Measurements from ENCODE around the gene CHCHD6. TPM values are rescaled to one million over a fixed set of nuclear protein-coding genes. Genes with fewer than 3 reads are reported as not detected.

Gene CHCHD6
- total and polyA plus RNA-seq, 2 donors (not counting 3 experiments of a cell fraction or from before 2014, with no cell fraction given) = 8.4 to 10.1 TPM

DNA sequence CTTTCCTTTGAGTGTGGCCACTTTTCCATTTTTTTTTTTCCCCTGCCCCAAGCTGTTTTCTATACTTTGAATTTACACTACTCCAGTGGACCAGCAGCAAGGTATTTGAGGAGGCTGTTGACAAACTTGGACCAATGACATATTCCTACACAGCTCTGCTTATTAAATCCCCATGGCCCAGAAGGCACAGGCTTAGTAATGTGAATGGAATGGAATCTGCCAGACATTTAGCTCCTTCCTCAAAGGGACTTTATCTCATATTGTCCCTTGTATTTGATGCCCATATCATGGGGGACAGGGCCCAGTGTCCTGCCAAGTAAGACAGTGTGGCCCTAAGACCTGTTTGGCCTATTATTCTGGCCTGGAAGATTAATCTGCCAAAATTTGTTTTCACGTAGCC, 107.5 kb downstream of the CHCHD6 start:
- Histone ChIP-seq H3K9ac (replicated peaks; ENCODE audit: extremely low read depth, insufficient read depth, low read length) (no peak overlapping the region), H3K79me2 (ENCODE audit: control insufficient read depth, insufficient read depth, low read length) (no peaks in the 10 kb centered on the region), H3K27me3 (ENCODE audit: control insufficient read depth in 2 of 2, insufficient read depth in 2 of 2, low read length in 2 of 2) (no peaks in the 10 kb centered on the region), H2AFZ (ENCODE audit: low read depth, low read length) (no peak overlapping the region), H4K20me1 (replicated peaks; ENCODE audit: control insufficient read depth, extremely low read depth, insufficient read depth, low read length) (no peaks in the 10 kb centered on the region), H3K9me3 (replicated peaks; ENCODE audit: control insufficient read depth, insufficient read depth, low read length) (no peaks in the 10 kb centered on the region), H3K4me1 (ENCODE audit: control insufficient read depth, extremely low read depth, insufficient read depth, low read length) (no peaks in the 10 kb centered on the region), H3K4me3 (replicated peaks in 1 of 3; ENCODE audit: insufficient read depth in 1 of 3, low read depth in 1 of 3, low read length in 3 of 3) (no peak overlapping the region), H3K36me3 (ENCODE audit: control insufficient read depth in 2 of 2, extremely low read depth in 1 of 2, insufficient read depth in 2 of 2, low read length in 2 of 2) (no peaks in the 10 kb centered on the region), H3K9me1 (replicated peaks; ENCODE audit: control insufficient read depth, extremely low read depth, insufficient read depth, low read length) (no peaks in the 10 kb centered on the region), H3K4me2 (ENCODE audit: insufficient read depth, low read length) (no peak overlapping the region), H3K27ac (ENCODE audit: insufficient read depth, low read depth, low read length) (no peak overlapping the region)
- ChIA-PET CTCF (interaction anchor here (0.7 to 1.2 kb wide), 2 partner anchors 11 to 24 kb away, joined by 3 read pairs; no protein-coding TSS in a partner anchor), POLR2A (no interaction called here)
- intact Hi-C loops (cut with micrococcal nuclease) (no loop called here), dilution Hi-C loops (cut with MboI; ENCODE audit: extremely low pct_ligation_motif_present, low sequenced_read_pairs) (no loop called here)
- DNase-seq (ENCODE audit: low read depth, low spot score) (no peak), FAIRE-seq (no peak)
- TF ChIP-seq, protein P1, sequence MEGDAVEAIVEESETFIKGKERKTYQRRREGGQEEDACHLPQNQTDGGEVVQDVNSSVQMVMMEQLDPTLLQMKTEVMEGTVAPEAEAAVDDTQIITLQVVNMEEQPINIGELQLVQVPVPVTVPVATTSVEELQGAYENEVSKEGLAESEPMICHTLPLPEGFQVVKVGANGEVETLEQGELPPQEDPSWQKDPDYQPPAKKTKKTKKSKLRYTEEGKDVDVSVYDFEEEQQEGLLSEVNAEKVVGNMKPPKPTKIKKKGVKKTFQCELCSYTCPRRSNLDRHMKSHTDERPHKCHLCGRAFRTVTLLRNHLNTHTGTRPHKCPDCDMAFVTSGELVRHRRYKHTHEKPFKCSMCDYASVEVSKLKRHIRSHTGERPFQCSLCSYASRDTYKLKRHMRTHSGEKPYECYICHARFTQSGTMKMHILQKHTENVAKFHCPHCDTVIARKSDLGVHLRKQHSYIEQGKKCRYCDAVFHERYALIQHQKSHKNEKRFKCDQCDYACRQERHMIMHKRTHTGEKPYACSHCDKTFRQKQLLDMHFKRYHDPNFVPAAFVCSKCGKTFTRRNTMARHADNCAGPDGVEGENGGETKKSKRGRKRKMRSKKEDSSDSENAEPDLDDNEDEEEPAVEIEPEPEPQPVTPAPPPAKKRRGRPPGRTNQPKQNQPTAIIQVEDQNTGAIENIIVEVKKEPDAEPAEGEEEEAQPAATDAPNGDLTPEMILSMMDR (IDR thresholded peaks at IDR 0.05; ENCODE audit: extremely low read depth in 1 of 2, insufficient read depth in 1 of 2, low read depth in 1 of 2, low read length in 2 of 2) = no peak
- no peak for TF ChIP-seq FOS (IDR thresholded peaks at IDR 0.05; ENCODE audit: borderline replicate concordance, insufficient read depth, low read length)
- no peak for TF ChIP-seq POLR2A (IDR thresholded peaks at IDR 0.05; ENCODE audit: low read depth, low read length)
- TF ChIP-seq MYC (IDR thresholded peaks at IDR 0.05; ENCODE audit: low read depth, low read length) = no peak
- no peak for TF ChIP-seq JUN (IDR thresholded peaks at IDR 0.05; ENCODE audit: borderline replicate concordance, insufficient read depth, insufficient read length, low read depth)
- no peak for TF ChIP-seq GATA2 (IDR thresholded peaks at IDR 0.05; ENCODE audit: insufficient read depth, insufficient read length, low read depth, low read length)
- no peak for TF ChIP-seq EZH2 (IDR thresholded peaks at IDR 0.05; ENCODE audit: borderline replicate concordance, low read depth, low read length, severe bottlenecking)
- no peak for TF ChIP-seq POLR2AphosphoS5 (IDR thresholded peaks at IDR 0.05; ENCODE audit: insufficient read depth, low read depth, low read length)
- no peak for TF ChIP-seq MAX (IDR thresholded peaks at IDR 0.05; ENCODE audit: insufficient read depth, insufficient read length)
- no TSS peak for BruUV-seq (replicated peaks)

Data from endothelial cell of umbilical vein (primary cell).